Body of pancreas (tissue), 4 donors: Measurements from ENCODE around the gene TMEM79. TPM values are rescaled to one million over a fixed set of nuclear protein-coding genes. Genes with fewer than 3 reads are reported as not detected.

Source experiments
- ATAC-seq: fragments of 150-250 bp; one replicate; pipeline ENCODE4 v1.9.1; 2016
- DNase-seq, 4 donors: peaks; one replicate each; pipeline ENCODE4 v3.0.0-alpha.2; 2019
- H3K27ac ChIP-seq, 4 donors: fragments of 200-600 bp; sonication (generic); 1 replicate in 3 of 4; 2 replicates in 1 of 4; pipeline versions ENCODE4 v1.5.1 to v1.6.1; 2016 to 2019; ENCODE audit warnings: mild to moderate bottlenecking in 1 of 4, mixed read lengths in 1 of 4, moderate library complexity in 1 of 4
- H3K27me3 ChIP-seq, 2 donors: fragments of 200-600 bp; sonication (generic); one replicate each; pipeline ENCODE4 v1.6.0; 2016; ENCODE audit warnings: mild to moderate bottlenecking in 1 of 2
- H3K36me3 ChIP-seq, 2 donors: fragments of 200-600 bp; sonication (generic); replicated peaks in 1 of 2; 2 replicates each; pipeline ENCODE4 v1.5.1; 2016; ENCODE audit warnings: low read depth in 2 of 2; ENCODE audit not compliant: insufficient read depth in 1 of 2
- H3K4me1 ChIP-seq: fragments of 200-600 bp; sonication (generic); one replicate; pipeline ENCODE4 v1.6.0; 2016
- H3K4me3 ChIP-seq, 2 donors: fragments of 200-600 bp; sonication (generic); 1 replicate in 1 of 2; 2 replicates in 1 of 2; pipeline ENCODE4 v1.5.1; 2016 to 2019
- H3K9me3 ChIP-seq, 3 donors: fragments of 200-600 bp; sonication (generic); 1 replicate in 2 of 3; 2 replicates in 1 of 3; pipeline ENCODE4 v1.5.1; 2016
- CTCF ChIP-seq, 7 experiments: fragments of 450-650 bp in 4 of 7; fragments of 200-600 bp in 3 of 7; sonication (generic) in 3 of 7; IDR thresholded peaks; one replicate each; pipeline ENCODE4 v1.5.1; 2016 to 2019; ENCODE audit warnings: antibody characterized with exemption in 7 of 7
- POLR2A ChIP-seq, 3 donors: fragments of 450-650 bp; IDR thresholded peaks; one replicate each; pipeline ENCODE4 v1.6.1; 2016; ENCODE audit warnings: antibody characterized with exemption in 3 of 3, mild to moderate bottlenecking in 2 of 3
- WGBS, 2 donors: methylation state at CpG; one replicate each; pipeline ENCODE4 v1.1.5; 2017; 5-methylcytosine and 5-hydroxymethylcytosine counted together
- intact Hi-C: fragments of 100-400 bp; cut with DNase I; formaldehyde crosslinking; loops from one replicate; pipeline ENCODE4 v1.15.1; 2023
- total RNA-seq, 2 donors: library from RNA; depleted of rRNA; stranded (reverse); fragments of >200 nt; gene quantifications; one replicate each; pipeline ENCODE4 v1.1.0, GENCODE V29; 2016

TMEM79 gene
- total RNA-seq, 2 donors from 2014 or later = 2.3 TPM; not detected in 1

- H3K4me1 ChIP-seq = no peaks in the 10 kb centered on the region
- no peak overlapping the region for H3K27ac ChIP-seq
- no peak overlapping the region for H3K4me3 ChIP-seq
- no peaks in the 10 kb centered on the region for H3K27me3 ChIP-seq
- 65 to 66% methylated on average over 2 of the region's 2 CpGs for WGBS, 2 donors
- no peaks in the 10 kb centered on the region for H3K9me3 ChIP-seq
- ATAC-seq = no peak
- intact Hi-C loops = no loop called here
- peaks cover 11 to 20% of the 10 kb centered on the region in 2 donors for H3K36me3 ChIP-seq
- no peak for DNase-seq
- no peak for TF ChIP-seq POLR2A (IDR thresholded peaks at IDR 0.05)
- no peak for TF ChIP-seq CTCF (IDR thresholded peaks at IDR 0.05)
Observed at GRCh38 chr1:156305215-156305614, 21.1 kb downstream of the TMEM79 start.

GRCh38 chr1:156308078-156308477, 24.0 kb downstream of the TMEM79 start:
- TF ChIP-seq POLR2A (IDR thresholded peaks at IDR 0.05) (no peak), CTCF (IDR thresholded peaks at IDR 0.05) (no peak)

GRCh38 chr1:156310962-156311361, 26.8 kb downstream of the TMEM79 start:
- Histone ChIP-seq H3K27ac (no peak overlapping the region), H3K9me3 (no peaks in the 10 kb centered on the region), H3K4me3 (no peak overlapping the region), H3K36me3 (peaks cover 19 to 57% of the 10 kb centered on the region in 2 donors), H3K27me3 (no peaks in the 10 kb centered on the region), H3K4me1 (no peaks in the 10 kb centered on the region)
- TF ChIP-seq CTCF (IDR thresholded peaks at IDR 0.05) = no peak
- no peak for TF ChIP-seq POLR2A (IDR thresholded peaks at IDR 0.05)
- ATAC-seq (no peak), DNase-seq (peak in 1 of 4 donors; percentile 23)
- 84 to 85% methylated on average over 4 to 6 of the region's 6 CpGs for WGBS, 2 donors
- intact Hi-C loops = no loop called here

More at GRCh38 chr1:156308078-156308477, 24.0 kb downstream of the TMEM79 start:
- peaks cover 19 to 41% of the 10 kb centered on the region in 2 donors for H3K36me3 ChIP-seq
- intact Hi-C loops = no loop called here
- H3K27me3 ChIP-seq = no peaks in the 10 kb centered on the region
- H3K9me3 ChIP-seq = no peaks in the 10 kb centered on the region
- ATAC-seq (no peak), DNase-seq (no peak)
- no peak overlapping the region for H3K4me3 ChIP-seq
- no peaks in the 10 kb centered on the region for H3K4me1 ChIP-seq
- H3K27ac ChIP-seq = no peak overlapping the region

- H3K4me3 ChIP-seq = no peak overlapping the region
- intact Hi-C loops = no loop called here
- ATAC-seq (no peak), DNase-seq (no peak)
- H3K27ac ChIP-seq = no peak overlapping the region
- no peaks in the 10 kb centered on the region for H3K27me3 ChIP-seq
- no peaks in the 10 kb centered on the region for H3K9me3 ChIP-seq
- TF ChIP-seq POLR2A (IDR thresholded peaks at IDR 0.05) (no peak), CTCF (IDR thresholded peaks at IDR 0.05) (no peak)
- no peaks in the 10 kb centered on the region for H3K4me1 ChIP-seq
- WGBS, 2 donors = 86 to 87% methylated on average over 7 of the region's 7 CpGs
- H3K36me3 ChIP-seq = peaks cover 26 to 66% of the 10 kb centered on the region in 2 donors
Observed at GRCh38 chr1:156316909-156317308, 32.8 kb downstream of the TMEM79 start.

- H3K36me3 ChIP-seq = peaks cover 26 to 66% of the 10 kb centered on the region in 2 donors
- ATAC-seq = no peak
Observed at GRCh38 chr1:156319664-156320063, 35.5 kb downstream of the TMEM79 start.

More at GRCh38 chr1:156319664-156320063, 35.5 kb downstream of the TMEM79 start:
- H3K27ac ChIP-seq = no peak overlapping the region
- H3K4me3 ChIP-seq = no peak overlapping the region
- no peaks in the 10 kb centered on the region for H3K4me1 ChIP-seq
- no peak for TF ChIP-seq POLR2A (IDR thresholded peaks at IDR 0.05)
- peak in 6 of 7 experiments; percentile 29 to 41 (median 36) for TF ChIP-seq CTCF (IDR thresholded peaks at IDR 0.05)
- H3K9me3 ChIP-seq = no peaks in the 10 kb centered on the region
- intact Hi-C loops = no loop called here
- DNase-seq = no peak
- 87 to 92% methylated on average over 1 of the region's 1 CpG for WGBS, 2 donors
- H3K27me3 ChIP-seq = no peaks in the 10 kb centered on the region
